Measurements from ENCODE around the gene PRIMA1.

Gene PRIMA1

DNA sequence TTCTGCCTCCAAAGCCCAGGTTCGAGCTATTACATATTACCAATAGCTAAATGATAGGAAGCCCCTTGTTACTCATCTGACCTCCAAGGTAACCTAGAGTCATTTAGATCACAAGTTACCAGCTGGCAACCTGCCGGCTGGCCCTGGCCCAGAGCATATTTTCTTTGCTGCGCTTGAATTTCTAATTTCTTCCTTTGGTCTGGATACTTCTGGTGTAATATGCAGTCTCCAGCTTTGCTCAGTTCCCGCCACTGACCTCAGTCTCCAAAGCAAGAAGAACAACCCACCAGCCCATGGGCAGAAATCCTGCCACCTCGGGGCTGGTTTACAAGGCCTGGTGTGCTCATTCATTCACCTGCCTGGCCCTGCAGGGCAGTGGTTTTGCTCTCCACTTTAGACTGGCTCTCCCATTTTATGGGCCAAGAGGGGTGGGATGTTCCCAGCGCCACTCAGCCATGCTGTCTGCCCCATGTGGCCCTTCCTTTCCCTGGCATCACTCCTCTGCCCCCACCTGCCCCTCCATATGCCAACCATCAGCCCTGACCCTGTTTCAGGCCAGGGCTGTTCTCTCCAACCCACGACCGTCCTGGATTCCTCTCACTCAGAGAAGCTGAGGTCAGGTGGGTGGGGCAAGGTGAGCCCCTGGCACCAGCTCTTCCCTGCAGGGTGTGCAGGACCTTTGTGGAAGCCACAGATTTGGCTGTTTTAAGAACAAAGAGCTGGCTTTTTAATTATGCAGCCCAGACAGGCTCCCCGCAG lies 76.0 kb downstream of the PRIMA1 start:
- DNase-seq (ENCODE audit: low read depth): no peak

DNA sequence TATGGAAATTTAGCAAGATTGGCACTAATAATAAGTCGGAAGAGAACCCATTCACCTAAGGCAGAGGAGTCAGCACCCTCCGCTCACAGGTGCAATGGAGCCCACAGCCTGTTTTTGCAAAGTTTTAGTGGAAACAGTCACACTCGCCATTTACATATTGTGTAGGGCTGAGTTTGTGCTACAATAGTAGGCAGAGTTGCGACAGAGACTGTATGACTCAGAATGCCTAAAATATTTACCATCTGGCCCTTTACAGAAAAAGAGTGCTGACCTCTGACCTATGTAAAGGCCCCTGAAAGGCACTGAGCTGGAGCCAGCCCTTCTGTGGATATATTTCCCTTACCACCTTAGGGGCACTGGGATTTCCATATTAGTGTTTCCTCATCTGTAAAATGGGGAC lies 79.0 kb downstream of the PRIMA1 start:
- DNase-seq (ENCODE audit: low read depth): no peak

DNA sequence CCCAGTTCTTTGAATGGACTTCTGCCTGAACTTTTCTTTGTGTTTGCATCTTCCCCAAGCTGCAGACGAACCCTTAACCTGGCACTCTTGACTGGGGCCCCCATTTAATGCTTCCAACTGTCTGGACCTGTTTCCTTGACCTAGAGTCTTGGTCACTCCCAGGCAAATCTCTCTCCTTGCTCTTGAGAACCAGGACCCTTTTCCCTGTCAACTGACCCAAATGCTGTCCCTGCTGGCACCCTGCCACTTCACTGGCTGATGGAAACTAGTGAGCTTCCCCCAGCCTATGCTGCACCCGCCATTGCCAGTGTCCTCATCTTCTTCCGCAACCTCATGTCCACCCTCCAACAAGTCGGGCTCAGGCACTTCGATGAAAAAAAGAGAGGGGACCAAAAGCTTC lies 79.5 kb downstream of the PRIMA1 start:
- no peak for DNase-seq (ENCODE audit: low read depth)

DNA sequence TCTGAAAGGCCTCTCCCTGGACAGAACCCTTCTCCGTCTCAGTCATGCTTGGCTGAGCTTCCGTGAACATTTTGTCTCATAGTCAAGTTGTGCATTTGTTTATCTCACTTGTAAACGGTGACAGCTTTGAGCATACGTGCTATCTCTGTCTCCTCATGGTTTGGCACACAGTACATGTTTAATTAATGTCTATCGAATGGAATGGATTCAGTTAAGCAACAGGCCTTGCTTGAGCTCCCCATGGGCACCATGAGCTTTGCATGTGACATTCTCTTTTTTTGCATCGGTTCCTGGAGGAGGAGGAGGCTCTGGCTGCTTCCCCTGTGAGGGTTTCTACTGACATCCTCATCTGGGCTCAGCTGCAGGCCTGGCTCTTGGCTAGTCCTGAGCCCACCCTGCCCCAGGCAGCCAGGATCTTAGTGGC lies 80.0 kb downstream of the PRIMA1 start:
- DNase-seq (ENCODE audit: low read depth): no peak

DNA sequence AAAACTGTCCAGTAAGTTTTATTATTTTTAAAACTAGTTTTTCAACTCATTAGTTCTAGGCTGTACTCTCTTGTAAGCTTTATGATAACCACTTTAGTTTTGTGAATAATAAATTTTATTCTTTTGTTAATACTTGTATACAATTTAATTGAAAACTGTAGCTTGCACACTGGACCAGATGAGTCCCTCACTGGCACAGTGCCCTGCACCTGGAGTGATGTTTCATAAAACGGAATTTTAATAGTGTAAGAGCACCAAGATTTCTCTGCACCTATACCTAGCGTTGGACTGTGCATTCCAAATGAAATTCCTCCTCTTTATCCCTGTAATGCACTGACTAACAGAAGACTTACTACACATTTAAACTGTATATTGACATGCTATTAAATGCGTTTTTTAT lies 80.8 kb downstream of the PRIMA1 start:
- no peak for DNase-seq (ENCODE audit: low read depth)

DNA sequence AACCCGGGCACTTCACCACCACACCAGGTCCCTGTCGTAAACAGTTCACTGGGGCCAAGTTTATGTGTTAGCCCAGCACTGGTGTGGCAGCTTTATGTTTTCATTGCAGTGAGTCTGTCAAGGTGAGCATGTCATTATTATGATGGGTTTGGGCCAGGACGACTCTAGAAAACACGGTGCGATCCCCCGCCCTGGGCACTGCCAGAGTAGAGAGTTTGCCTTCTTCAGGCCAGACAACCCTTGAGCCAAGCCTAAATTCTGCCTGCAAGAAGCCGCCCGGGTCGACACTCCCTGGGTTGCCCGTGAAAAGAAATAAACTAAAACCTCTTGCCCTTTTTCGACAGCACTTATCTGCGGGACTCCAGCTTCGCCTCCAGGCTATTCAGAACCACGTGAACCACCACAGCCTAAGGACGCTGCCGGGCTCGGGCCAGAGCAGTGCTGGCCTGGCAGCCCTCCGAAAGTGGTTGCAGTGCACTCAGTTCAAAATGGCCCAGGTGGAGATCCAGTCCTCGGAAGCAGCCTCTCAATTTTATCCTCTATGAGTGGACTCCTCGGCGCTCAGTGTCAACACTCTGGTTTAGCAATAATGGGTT lies 81.8 kb downstream of the PRIMA1 start:
- no peak for DNase-seq (ENCODE audit: low read depth)

DNA sequence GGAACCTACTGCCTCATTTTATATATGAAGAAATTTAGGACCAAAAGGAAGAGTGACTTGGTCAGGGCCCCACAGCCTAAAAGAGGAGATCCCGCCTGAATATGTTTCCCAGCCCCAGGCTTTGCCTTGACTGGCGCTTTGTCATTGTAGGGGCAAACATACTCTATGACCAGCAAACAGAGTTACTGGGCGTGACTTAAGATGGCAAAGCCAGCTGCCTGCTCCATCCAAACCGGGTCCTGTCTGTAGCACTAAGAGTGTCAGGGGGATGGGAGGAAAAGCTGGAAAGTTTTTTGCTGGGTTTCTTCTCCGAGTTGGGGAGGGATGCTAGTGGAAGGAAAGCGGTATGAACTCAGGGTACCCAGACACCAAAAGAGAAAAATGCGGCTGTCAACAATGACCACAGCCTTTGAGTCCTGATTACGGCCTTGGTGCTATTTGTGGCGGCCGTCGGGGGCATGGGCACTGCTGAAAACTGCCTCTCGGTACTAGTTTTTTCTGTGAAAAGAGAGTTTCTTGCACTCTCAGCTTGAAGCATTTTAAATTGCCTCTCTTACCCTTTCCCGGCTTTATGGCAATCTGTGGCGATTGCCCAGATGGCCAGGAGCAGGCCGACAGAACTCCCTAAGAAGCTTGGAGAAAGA lies 82.7 kb downstream of the PRIMA1 start:
- no peak for DNase-seq (ENCODE audit: low read depth)

DNA sequence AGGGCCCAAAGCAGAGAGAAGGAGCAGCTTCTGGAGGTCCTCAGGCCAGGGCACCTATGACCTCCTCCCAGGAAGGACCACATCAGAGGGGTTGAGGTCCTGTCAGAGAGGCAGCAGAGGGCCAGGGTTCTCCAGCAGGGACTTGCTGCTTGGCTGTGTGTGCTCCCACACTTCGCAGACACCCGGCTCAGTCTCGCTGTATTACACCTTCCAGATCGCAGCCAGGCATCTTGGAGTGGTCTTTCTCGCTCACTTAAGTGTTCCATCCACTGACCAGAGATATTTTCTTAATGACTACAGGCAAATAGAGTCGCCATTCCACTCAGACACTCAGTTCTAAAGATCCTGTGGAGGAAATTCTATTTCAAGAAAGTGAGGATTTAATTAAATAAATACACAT lies 84.3 kb downstream of the PRIMA1 start:
- no peak for DNase-seq (ENCODE audit: low read depth)

DNA sequence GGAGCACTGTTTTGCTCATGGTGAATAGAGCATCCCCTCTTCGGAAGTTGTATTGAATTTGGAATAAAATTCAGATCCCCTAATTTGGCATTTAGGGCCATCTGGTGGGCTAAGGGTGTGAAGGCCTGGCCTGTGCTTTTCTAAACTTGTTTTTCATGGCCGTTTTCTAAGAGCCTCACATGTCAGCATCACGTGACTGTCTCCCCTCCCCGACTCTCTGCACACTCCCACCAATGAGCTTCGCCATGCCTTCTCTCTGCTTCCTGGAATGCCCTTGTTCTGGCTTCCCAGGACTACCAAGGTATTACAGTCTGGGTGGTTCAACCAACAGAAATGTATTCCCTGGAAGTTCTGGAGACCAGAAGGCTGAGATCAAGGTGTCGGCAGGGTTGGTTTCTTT lies 85.3 kb downstream of the PRIMA1 start:
- no peak for DNase-seq (ENCODE audit: low read depth)

DNA sequence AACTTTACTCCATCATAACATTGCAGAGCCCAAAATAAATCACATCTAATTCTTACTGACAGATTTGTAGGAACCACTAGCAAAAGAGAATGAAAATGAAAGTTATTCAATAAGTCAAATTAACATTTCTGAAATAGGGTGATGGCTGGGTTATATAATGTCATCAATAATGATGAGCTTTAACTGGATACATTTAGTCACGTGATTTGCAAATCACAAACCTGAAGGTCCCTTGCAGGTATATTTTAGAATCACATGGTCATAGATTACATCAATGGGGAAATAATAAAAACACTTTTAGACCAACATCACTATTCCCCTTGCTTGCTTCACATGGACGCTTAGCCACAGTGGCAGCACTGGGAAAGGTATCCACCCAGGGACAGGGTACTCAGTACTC lies 86.7 kb downstream of the PRIMA1 start:
- DNase-seq (ENCODE audit: low read depth): no peak

DNA sequence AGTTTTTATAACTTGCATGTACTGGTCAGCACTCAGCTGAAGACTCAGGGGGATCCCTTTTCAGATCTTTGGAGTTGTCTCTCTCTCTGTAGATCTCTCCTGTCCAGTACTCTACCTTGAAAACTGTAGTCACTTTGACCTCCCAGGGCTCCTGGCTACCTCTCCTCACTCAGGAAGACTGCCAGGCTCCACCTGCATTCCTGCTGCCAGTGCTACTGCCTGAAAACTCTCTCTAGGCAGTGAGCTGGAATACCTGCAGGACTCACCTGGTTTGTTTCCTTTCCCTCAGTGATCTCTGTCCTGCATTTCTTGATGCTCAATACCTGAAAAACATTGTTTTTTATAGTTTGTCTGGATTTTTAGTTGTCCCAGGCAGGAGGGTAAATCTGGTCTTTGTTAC lies 87.4 kb downstream of the PRIMA1 start:
- DNase-seq (ENCODE audit: low read depth): no peak

DNA sequence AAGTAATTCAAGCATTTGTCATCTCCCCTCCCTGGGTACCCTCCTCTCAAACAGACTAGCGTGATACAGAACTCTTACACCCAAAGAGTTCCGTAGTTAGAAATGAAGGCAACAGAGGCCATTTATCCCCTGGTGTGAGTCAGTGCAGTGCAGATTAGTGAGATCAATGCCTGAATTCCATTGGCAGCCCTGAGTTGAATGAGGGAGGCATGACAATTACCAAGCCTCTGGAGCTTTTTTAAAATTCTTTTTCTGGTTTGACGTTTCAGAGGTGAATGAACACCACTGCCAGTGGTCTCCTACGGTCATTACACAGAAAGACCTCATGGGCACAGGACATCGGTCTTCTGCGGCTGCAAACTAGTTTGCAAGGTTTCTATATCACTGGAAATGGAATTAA lies 94.4 kb downstream of the PRIMA1 start:
- no peak for DNase-seq (ENCODE audit: low read depth)

DNA sequence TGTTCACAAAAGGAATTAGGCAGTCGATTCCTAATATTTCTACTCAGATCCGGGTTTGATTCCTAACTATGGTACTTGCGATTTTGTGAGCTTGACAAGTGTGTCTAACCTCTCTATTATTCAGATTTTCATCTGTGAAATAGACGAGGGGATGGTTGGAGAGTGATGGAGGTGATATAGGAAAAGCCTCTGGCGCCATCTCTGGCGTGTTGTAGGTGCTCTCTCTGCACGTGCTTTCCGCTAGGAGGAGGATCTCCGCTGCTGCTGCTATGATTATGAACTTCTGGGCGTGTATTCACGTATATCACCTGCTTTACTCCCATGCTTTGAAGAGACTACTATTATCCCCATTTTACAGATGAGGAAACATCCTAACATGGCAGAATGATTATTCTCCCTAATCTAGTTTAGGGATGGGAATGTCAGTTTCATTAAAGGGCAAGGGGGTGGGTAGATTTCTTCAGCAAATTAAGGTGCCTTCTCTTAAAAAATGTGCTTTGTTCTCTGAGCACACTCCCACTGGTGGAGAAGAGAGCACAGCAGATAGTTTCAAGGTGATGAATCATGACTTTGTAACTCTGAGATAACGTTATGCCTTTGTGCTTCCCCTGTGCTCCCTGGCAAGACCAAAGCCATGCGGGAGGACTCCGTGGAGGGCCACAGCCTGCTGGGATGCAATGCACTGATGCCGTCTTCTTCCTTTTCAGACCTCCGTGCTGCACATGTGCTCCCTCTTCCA lies 97.1 kb downstream of the PRIMA1 start:
- DNase-seq (ENCODE audit: low read depth): no peak

DNA sequence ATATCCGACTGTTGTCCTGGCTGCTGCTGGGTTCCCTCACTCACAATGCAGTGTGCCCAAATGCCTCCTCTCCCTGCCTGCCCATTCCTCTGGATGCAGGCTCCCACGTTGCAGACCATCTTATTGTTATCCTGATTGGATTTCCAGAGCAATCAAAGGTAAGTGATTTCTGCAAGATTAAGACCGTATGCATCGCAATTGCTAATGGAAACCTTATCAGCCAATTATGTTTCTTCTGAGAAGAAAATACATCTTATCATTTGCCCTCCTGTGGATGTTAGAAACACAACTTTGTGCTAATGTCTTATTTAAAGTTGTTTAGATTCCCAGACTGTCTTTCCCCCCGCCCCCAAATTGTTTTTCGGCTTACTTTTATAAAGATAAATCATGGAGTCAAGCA lies 98.1 kb downstream of the PRIMA1 start:
- DNase-seq (ENCODE audit: low read depth): no peak

DNA sequence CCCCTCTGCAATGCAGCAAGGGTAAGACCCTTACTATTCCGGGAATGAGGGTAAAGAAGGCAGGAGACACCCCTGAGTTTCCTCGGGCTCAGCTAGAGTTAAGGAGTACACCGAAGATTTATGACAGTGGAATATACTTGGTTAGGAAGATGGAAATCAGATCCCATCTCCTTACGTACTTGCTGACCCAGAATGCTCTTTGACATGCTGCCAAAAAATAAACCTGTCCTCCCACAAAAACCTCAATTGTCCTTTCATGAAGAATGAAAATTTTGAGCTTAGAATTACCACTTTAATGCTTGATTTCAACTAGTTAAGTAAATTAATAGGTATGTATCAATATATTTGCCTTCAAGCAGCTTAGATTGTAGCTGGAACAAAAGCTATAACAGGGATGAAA lies 99.5 kb downstream of the PRIMA1 start:
- no peak for DNase-seq (ENCODE audit: low read depth)

DNA sequence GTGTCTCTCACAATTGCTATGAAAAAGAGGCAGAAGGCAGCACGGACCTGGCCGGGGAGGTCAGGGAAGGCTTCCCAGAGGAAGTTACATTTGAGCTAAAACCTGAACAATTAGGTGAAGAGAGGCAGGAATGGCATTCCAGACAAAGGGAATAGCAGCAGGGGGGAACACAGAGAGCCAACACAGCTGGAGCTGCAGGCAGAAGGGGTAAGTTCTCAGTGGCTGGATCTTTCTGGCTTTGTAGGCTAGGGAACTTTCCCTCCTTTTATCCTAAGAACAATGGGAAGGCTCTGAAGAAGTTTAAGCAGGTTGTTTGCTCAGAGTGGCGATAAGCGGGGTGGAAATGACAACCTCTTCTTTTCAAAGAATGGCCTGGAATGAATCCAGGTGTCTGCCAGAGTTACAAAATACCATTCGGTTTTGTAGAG lies 100.0 kb downstream of the PRIMA1 start:
- DNase-seq (ENCODE audit: low read depth): no peak

DNA sequence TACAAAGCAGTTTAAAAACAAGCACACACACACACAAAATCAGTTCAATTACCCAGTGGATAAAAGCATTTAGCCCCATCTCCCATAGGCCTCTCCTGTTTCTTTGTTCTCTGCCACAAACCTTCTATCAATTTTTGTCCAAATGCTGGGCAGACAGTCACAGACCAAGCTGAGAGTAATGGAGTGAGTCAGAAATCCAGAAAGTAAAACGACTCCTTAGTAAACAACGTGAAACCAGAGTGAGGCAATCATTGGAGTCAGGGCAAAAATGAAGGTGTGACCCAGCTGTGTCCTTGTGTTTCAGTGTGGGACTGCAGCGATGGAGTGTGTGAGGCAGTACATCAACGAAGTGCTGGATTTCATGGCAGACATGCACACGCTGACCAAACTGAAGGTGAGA lies 102.0 kb downstream of the PRIMA1 start:
- no peak for DNase-seq (ENCODE audit: low read depth)

DNA sequence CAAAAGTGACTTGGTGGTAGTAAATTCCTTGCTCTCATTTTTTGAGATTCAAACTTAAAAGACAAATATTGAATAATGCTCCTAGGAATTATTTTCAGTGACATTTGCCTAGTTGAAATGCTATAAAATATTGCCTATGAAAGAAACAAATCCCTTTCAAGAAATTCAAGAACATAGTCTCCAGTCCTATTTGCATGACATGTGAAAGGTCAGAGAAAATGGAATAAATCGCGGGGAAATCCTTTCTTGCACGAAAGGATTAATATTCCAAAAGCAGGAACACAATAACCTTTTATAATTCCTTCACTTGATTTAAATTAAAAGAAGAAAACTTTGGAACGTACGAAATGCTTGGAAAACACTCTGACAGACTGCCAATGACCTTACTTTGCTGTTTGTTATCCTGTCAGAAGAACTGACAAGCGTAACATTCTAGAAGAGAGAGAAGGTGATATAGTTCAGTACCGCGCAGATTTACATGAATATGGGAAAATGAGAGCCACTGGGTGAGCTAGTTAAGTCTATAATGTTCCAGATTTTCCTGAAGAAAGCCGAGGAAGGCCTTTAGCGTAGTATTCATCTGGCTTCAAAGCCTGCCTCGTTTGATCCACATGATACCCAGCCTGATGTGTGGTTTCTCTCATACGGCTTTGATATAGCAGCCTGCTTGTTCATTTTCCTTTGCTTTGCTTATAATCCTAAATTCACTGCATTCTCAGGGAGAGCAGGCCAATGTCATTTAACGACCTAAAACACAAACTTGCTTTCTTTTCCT lies 103.0 kb downstream of the PRIMA1 start:
- DNase-seq (ENCODE audit: low read depth): no peak

DNA sequence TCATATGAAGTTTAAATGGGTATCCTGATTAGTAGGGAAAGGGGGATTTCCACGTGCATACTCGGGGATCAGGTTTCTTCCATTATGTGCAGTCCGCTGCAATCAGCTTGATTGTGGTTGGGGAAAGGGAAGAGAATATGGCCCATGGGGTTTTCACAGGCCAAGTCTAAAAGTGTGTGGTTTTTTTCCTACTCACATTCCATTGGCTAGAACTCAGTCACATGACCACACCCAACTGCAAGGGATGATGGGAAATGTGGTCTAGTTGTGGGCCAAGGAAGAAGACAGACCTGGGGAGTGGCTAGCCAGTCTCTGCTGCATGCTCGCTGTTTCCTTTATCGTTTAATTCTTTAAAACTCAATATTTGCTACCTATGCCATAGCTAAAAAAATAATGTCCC lies 105.1 kb downstream of the PRIMA1 start:
- DNase-seq (ENCODE audit: low read depth): no peak

DNA sequence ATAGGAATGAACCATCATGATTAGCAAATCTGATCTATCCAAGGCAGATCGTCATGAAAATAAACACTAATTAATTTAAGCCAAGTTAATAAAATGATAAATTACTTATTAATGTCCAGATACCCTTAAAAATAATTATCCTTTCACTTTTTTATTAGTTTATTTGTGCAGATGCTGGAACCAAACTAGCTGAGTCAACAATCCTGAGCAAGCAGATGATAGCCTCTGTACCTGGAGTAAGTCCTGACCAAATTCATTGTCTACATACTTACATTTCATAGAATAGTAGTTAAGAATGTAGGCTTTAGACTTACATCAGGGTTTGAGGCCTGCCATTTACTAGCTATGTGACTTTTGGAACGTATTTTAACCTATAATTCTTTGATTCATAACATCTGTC lies 105.8 kb downstream of the PRIMA1 start:
- no peak for DNase-seq (ENCODE audit: low read depth)

DNA sequence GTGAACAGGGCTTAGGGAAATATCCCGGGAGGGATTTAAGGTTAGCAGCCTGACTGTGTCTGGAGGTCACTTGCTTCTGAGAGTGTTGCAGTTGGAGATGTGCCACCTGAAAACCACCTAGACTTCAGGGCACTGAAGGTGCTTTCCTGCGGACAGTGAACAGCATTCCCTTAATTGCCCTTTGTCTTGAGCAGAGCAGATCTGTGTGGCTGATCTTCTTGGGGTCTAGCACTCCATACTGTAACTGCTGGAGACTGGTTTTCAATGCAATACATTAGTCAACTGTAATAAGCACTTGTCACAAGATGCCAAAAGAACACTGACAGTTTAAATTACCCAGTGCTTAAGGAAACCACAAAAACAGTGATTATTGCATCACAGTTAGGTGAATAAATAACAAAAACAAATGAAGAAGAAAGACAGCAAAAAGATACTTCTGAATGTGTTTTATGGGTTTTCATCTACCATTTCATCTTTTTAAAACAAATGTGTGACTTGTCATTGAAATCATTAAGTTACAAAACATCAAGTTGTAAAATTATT lies 111.8 kb downstream of the PRIMA1 start:
- DNase-seq (ENCODE audit: low read depth): no peak

DNA sequence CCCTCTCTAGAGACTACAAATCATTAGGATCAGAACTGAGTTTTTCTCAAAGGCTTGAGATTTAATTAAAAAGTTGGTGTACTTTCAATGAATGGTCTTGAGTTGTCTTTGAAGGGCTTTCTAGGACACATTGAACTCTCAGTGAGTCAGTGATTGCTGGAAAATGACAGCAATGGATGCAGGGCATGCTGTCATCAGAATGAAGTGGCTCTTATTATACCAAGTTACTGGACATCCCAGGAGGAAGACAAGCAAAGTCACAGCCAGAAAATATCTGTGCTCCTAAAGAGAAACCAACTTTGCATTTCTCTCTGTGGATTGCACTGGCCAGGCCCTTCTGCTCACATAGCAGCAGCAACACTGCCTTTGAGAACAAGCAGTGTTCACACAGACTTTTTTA lies 112.6 kb downstream of the PRIMA1 start:
- DNase-seq (ENCODE audit: low read depth): no peak

Data from stimulated activated CD8-positive, alpha-beta memory T cell treated with anti-CD3 and anti-CD28 coated beads, Interleukin-12 subunit alpha, Interleukin-12 subunit beta, amount 100 ng/mL, for 4 hours (primary cell).